ENCODE measurements around the gene ACTN4. TPM values are rescaled to one million over a fixed set of nuclear protein-coding genes. Genes with fewer than 3 reads are reported as not detected.

Gene ACTN4
- total RNA-seq, 1 donor from 2014 or later: 744 TPM

DNA sequence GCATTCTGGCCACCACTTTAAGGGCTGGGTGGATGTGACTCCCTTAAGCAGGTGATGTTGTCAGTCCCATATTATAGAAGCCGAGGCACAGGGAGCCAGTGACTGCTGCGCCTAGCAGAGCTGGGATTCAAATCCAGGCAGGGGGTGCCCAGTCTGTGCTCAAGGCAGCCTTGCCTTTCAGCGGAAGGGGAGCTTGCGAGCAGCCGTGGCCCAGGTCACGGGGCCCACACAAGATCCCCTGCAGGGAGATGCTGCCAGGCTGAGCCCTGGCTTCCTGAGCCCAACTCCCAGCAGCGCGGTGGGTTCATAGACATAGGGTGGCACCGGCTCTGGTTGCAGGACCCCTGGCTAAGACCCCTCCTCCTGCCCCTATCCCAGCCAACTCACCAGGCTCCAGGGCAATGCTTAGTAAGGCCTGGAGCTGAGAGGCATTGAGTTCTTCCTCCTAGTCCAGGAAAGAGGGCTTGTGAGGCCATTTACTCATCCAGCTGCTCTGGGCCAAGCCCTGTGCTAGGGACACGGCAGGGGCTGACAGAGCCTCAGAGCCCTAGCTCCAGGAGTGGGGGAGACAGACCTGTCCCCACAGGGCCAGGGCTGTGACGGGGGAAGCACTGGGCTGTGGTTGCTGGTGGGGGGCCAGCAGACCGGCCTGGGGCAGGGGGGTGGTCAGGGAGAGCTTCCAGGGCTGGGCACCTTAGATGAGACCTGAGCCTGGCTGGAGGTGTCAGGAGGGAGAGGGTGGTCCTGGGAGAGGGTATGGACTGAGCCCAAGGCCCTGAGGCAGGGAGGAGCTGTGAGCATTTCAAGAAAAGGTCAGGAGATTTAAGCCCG lies 87.2 kb downstream of the ACTN4 start:
- Mint-ChIP-seq H3K27ac (ENCODE audit: unreplicated experiment) (no peak overlapping the region), H3K4me3 (ENCODE audit: unreplicated experiment) (peak overlapping the region; percentile 59), H3K4me1 (ENCODE audit: unreplicated experiment) (peaks cover 12% of the 10 kb centered on the region), H3K27me3 (ENCODE audit: unreplicated experiment) (peaks cover 33% of the 10 kb centered on the region), H3K9me3 (ENCODE audit: unreplicated experiment) (no peaks in the 10 kb centered on the region), H3K36me3 (ENCODE audit: low read depth, unreplicated experiment) (peaks cover 32% of the 10 kb centered on the region)
- DNase-seq (ENCODE audit: low spot score): no peak
- TF ChIP-seq, protein P1, sequence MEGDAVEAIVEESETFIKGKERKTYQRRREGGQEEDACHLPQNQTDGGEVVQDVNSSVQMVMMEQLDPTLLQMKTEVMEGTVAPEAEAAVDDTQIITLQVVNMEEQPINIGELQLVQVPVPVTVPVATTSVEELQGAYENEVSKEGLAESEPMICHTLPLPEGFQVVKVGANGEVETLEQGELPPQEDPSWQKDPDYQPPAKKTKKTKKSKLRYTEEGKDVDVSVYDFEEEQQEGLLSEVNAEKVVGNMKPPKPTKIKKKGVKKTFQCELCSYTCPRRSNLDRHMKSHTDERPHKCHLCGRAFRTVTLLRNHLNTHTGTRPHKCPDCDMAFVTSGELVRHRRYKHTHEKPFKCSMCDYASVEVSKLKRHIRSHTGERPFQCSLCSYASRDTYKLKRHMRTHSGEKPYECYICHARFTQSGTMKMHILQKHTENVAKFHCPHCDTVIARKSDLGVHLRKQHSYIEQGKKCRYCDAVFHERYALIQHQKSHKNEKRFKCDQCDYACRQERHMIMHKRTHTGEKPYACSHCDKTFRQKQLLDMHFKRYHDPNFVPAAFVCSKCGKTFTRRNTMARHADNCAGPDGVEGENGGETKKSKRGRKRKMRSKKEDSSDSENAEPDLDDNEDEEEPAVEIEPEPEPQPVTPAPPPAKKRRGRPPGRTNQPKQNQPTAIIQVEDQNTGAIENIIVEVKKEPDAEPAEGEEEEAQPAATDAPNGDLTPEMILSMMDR (IDR thresholded peaks at IDR 0.05; ENCODE audit: unreplicated experiment): no peak

DNA sequence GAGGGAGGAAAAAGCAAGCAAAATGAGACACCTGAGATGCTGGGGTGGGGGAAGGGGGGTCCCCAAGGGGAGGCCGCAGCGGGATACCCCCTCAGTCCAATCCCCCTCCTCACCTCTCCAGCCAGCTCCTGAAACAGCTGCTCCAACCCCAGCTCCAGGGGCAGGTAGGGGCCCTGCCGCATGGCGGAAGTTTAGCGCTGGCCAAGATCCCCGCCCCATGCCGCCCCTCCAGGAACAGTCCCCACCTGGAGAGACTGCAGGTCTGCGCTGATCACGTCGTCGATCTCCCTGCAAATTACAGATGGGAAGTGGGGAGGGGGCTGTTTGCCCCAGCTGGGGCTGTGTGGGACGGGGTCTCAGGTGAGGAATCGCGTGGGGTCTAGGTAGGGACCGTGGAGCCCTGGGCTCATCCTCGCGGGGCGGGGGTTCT lies 87.8 kb downstream of the ACTN4 start:
- H3K4me1 Mint-ChIP-seq (ENCODE audit: unreplicated experiment): peaks cover 12% of the 10 kb centered on the region
- H3K27me3 Mint-ChIP-seq (ENCODE audit: unreplicated experiment): peaks cover 29% of the 10 kb centered on the region
- H3K4me3 Mint-ChIP-seq (ENCODE audit: unreplicated experiment): peak overlapping the region; percentile 59
- DNase-seq (ENCODE audit: low spot score): no peak
- peaks cover 25% of the 10 kb centered on the region for H3K36me3 Mint-ChIP-seq (ENCODE audit: low read depth, unreplicated experiment)
- TF ChIP-seq, protein P1 (IDR thresholded peaks at IDR 0.05; ENCODE audit: unreplicated experiment): no peak
- no peak overlapping the region for H3K27ac Mint-ChIP-seq (ENCODE audit: unreplicated experiment)
- no peaks in the 10 kb centered on the region for H3K9me3 Mint-ChIP-seq (ENCODE audit: unreplicated experiment)

DNA sequence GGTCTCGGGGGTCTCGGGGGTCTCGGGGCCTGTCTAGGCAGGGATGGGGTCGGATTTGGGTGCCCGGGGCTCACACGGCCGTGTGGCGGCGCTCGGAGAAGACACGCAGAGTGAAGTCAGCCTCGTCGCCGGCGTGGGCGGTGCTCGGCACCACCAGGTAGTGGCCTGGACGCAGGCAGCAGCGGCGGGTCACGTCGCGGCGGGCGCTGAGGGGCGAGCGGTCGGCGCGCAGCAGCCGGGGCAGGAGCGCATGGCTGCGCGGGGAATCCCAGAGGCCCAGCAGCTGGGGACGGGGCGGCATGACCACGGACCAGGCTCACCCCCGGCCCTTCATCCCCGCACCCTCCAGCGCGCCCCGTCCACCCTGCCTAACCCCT lies 88.6 kb downstream of the ACTN4 start:
- H3K27ac Mint-ChIP-seq (ENCODE audit: unreplicated experiment): no peak overlapping the region
- no peaks in the 10 kb centered on the region for H3K9me3 Mint-ChIP-seq (ENCODE audit: unreplicated experiment)
- H3K36me3 Mint-ChIP-seq (ENCODE audit: low read depth, unreplicated experiment): peaks cover 21% of the 10 kb centered on the region
- DNase-seq (ENCODE audit: low spot score): peak; percentile 47
- peaks cover 26% of the 10 kb centered on the region for H3K27me3 Mint-ChIP-seq (ENCODE audit: unreplicated experiment)
- TF ChIP-seq, protein P1 (IDR thresholded peaks at IDR 0.05; ENCODE audit: unreplicated experiment): no peak
- no peak overlapping the region for H3K4me3 Mint-ChIP-seq (ENCODE audit: unreplicated experiment)
- peaks cover 12% of the 10 kb centered on the region for H3K4me1 Mint-ChIP-seq (ENCODE audit: unreplicated experiment)

DNA sequence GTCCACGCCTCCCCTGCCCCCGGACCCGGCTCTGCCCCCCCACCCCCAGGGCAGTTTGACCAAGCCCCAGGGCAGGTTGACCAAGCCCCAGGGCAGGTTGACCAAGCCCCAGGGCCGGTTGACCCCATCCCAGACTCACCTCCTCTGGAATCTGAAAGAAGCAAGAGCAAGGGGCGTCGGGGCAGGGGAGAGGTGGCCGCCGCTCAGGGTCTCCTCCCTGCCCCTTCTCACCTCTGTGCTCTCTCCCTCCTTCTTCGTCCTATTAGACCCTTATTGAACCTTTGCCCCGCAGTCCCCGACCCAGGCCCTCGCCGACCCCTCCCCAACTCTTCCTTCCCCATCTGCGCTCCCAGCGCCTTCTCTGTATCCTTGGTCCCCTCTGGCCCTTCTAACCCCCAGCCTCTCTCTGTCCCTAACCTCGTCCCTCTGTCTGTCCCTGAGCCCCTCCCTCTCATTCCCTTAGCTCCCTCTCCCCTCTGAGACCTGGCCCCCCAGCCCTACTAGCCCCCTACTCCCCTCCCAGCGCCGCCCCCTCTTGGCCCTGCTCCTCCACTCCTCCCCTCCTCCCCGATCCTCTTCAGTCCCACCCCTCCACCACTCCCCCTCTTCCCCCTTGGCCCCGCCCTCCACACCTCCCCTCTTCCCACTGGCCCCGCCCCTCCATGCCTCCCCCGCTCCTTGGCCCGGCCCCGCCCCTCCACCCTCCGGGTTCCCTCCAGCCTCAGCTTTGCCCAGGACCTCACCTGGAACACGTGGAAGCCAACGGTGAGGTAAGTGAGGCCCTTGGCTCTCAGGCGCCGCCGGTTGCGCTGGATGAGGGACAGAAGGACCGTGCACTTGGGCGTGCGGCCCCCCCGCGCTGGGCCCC lies 89.2 kb downstream of the ACTN4 start:
- H3K9me3 Mint-ChIP-seq (ENCODE audit: unreplicated experiment): no peaks in the 10 kb centered on the region
- H3K27me3 Mint-ChIP-seq (ENCODE audit: unreplicated experiment): peaks cover 24% of the 10 kb centered on the region
- H3K27ac Mint-ChIP-seq (ENCODE audit: unreplicated experiment): no peak overlapping the region
- peaks cover 12% of the 10 kb centered on the region for H3K4me1 Mint-ChIP-seq (ENCODE audit: unreplicated experiment)
- DNase-seq (ENCODE audit: low spot score): no peak
- no peak overlapping the region for H3K4me3 Mint-ChIP-seq (ENCODE audit: unreplicated experiment)
- H3K36me3 Mint-ChIP-seq (ENCODE audit: low read depth, unreplicated experiment): peaks cover 18% of the 10 kb centered on the region
- TF ChIP-seq, protein P1 (IDR thresholded peaks at IDR 0.05; ENCODE audit: unreplicated experiment): no peak

All from endothelial cell (in vitro differentiated cells).